Measurements from ENCODE around the gene MACF1. TPM values are rescaled to one million over a fixed set of nuclear protein-coding genes. Genes with fewer than 3 reads are reported as not detected.

MACF1 gene
- total RNA-seq, 2 experiments from 2014 or later: 248 to 252 TPM

DNA sequence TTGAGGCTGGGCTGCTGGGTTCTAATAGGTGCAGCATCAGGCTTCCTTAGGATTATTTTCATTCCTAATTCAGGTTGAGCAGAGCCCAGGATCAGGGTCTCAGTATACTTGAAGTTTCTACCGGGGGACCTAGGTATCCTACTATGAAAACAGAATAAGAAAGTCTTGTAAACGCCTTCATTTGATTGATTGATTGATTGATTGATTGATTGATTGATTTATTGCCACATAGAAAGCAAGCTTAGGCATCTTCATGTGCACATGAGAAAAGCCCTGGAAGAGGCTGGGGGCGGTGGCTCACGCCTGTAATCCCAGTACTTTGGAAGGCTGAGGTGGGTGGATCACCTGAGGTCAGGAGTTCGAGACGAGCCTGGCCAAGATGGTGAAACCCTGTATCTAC lies 189.6 kb downstream of the MACF1 start:
- Histone ChIP-seq H3K4me3 (ENCODE audit: low read length) (no peak overlapping the region), H3K27me3 (ENCODE audit: control insufficient read depth in 1 of 2, insufficient read depth in 2 of 2, low read length in 2 of 2) (no peaks in the 10 kb centered on the region), H3K36me3 (ENCODE audit: insufficient read depth, low read length) (peaks cover 43% of the 10 kb centered on the region), H3K4me1 (ENCODE audit: insufficient read depth, low read length) (peaks cover 43% of the 10 kb centered on the region), H3K27ac (ENCODE audit: low read depth in 1 of 2, low read length in 2 of 2) (no peak overlapping the region), H3K9me3 (ENCODE audit: control insufficient read depth in 1 of 2, insufficient read depth in 1 of 2, low read length in 2 of 2) (no peaks in the 10 kb centered on the region)
- no peak for DNase-seq
- intact Hi-C loops (cut with DNase I, micrococcal nuclease): loop anchor here (2.0 kb wide), 1 partner anchor 17 kb away; no protein-coding TSS in a partner anchor
- ChIA-PET CTCF (interaction anchor here (1.2 to 2.5 kb wide), 3 partner anchors 16 to 183 kb away, joined by 3 to 25 read pairs (median 3); partner anchors contain the start of gene PABPC4), POLR2A (interaction anchor here (0.6 to 1.9 kb wide), 3 partner anchors 9 to 475 kb away, joined by 4 to 13 read pairs (median 9); no protein-coding TSS in a partner anchor)
- Mint-ChIP-seq H3K27ac (peak overlapping the region; percentile 74), H3K9me3 (no peaks in the 10 kb centered on the region), H3K36me3 (ENCODE audit: low read depth) (peaks cover 75% of the 10 kb centered on the region), H3K4me3 (no peak overlapping the region), H3K27me3 (no peaks in the 10 kb centered on the region), H3K4me1 (ENCODE audit: low read depth) (peaks cover 87% of the 10 kb centered on the region)
- TF ChIP-seq, protein P1, sequence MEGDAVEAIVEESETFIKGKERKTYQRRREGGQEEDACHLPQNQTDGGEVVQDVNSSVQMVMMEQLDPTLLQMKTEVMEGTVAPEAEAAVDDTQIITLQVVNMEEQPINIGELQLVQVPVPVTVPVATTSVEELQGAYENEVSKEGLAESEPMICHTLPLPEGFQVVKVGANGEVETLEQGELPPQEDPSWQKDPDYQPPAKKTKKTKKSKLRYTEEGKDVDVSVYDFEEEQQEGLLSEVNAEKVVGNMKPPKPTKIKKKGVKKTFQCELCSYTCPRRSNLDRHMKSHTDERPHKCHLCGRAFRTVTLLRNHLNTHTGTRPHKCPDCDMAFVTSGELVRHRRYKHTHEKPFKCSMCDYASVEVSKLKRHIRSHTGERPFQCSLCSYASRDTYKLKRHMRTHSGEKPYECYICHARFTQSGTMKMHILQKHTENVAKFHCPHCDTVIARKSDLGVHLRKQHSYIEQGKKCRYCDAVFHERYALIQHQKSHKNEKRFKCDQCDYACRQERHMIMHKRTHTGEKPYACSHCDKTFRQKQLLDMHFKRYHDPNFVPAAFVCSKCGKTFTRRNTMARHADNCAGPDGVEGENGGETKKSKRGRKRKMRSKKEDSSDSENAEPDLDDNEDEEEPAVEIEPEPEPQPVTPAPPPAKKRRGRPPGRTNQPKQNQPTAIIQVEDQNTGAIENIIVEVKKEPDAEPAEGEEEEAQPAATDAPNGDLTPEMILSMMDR (IDR thresholded peaks at IDR 0.05): no peak
- no peak for ATAC-seq (ENCODE audit: poor library complexity)

DNA sequence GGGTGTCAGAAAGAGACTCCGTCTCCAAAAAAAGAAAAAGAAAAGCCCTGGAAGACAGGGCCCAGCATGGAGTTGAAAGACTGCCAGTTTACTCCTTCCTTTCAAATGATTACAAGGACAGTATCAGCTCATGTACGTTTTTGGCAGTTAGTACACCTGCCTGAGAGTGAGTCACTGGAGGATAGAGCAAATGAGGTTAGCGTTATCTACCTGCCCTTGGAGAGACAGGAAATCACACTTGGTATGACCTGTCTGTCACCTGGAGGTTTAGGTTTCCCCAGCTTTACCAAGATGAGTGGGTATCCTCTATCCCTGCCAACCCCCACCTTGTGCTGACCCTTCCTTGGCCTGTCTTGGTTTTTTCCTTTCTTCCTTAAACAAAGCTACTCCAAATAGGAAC lies 190.1 kb downstream of the MACF1 start:
- Histone ChIP-seq H3K4me3 (ENCODE audit: low read length) (no peak overlapping the region), H3K4me1 (ENCODE audit: insufficient read depth, low read length) (peaks cover 43% of the 10 kb centered on the region), H3K36me3 (ENCODE audit: insufficient read depth, low read length) (peaks cover 38% of the 10 kb centered on the region), H3K9me3 (ENCODE audit: control insufficient read depth in 1 of 2, insufficient read depth in 1 of 2, low read length in 2 of 2) (no peaks in the 10 kb centered on the region), H3K27ac (ENCODE audit: low read depth in 1 of 2, low read length in 2 of 2) (no peak overlapping the region), H3K27me3 (ENCODE audit: control insufficient read depth in 1 of 2, insufficient read depth in 2 of 2, low read length in 2 of 2) (no peaks in the 10 kb centered on the region)
- ATAC-seq (ENCODE audit: poor library complexity) (peak; percentile 95), DNase-seq (peak in 9 of 14 experiments; percentile 8 to 70 (median 19))
- Mint-ChIP-seq H3K4me3 (no peak overlapping the region), H3K4me1 (ENCODE audit: low read depth) (peaks cover 91% of the 10 kb centered on the region), H3K27ac (peak overlapping the region; percentile 74), H3K27me3 (no peaks in the 10 kb centered on the region), H3K9me3 (no peaks in the 10 kb centered on the region), H3K36me3 (ENCODE audit: low read depth) (peaks cover 72% of the 10 kb centered on the region)
- CTCF ChIA-PET: interaction anchor here (0.7 to 2.5 kb wide), 5 partner anchors 11 to 210 kb away, joined by 3 to 25 read pairs (median 3); partner anchors contain the start of gene PABPC4
- TF ChIP-seq, protein P1 (IDR thresholded peaks at IDR 0.05): no peak
- intact Hi-C loops (cut with DNase I, micrococcal nuclease): loop anchor here (2.0 kb wide), 1 partner anchor 16 kb away; no protein-coding TSS in a partner anchor
- POLR2A ChIA-PET: interaction anchor here (0.6 to 1.9 kb wide), 2 partner anchors 15 to 474 kb away, joined by 4 to 13 read pairs; no protein-coding TSS in a partner anchor

DNA sequence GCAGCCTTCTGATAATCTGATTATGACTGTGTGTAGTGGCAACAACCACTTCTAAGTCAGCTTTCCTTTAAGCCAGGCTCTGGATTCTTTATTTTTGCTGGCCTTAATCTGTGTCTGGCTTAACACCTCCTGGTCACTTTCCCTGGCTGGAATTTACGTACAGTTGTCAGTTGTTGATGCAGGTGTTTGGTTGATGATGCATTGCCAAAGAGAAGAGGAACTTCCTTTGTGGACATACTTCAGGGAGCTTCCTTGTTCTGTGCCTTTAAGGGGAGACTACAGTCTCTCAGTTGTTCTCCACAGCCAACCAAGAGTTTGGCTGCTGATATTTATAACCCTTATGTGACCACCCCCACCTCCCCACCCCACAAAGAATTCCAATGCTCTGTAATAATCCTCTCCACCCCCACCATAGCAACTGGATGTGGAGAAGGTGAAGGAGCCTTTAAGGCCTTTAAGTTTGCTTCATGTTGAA lies 190.9 kb downstream of the MACF1 start:
- no peaks in the 10 kb centered on the region for H3K9me3 ChIP-seq (ENCODE audit: control insufficient read depth in 1 of 2, insufficient read depth in 1 of 2, low read length in 2 of 2)
- H3K27me3 ChIP-seq (ENCODE audit: control insufficient read depth in 1 of 2, insufficient read depth in 2 of 2, low read length in 2 of 2): no peaks in the 10 kb centered on the region
- ChIA-PET POLR2A (interaction anchor here (1.9 kb wide), 1 partner anchor 15 kb away, joined by 13 read pairs; no protein-coding TSS in a partner anchor), CTCF (interaction anchor here (0.6 to 2.5 kb wide), 6 partner anchors 11 to 276 kb away, joined by 3 to 25 read pairs (median 4); partner anchors contain the start of gene PABPC4)
- no peak for DNase-seq
- intact Hi-C loops (cut with DNase I, micrococcal nuclease): loop anchor here (2.0 kb wide), 1 partner anchor 15 kb away; no protein-coding TSS in a partner anchor
- Mint-ChIP-seq H3K27ac (peak overlapping the region; percentile 74), H3K36me3 (ENCODE audit: low read depth) (peaks cover 64% of the 10 kb centered on the region), H3K4me3 (no peak overlapping the region), H3K9me3 (no peaks in the 10 kb centered on the region), H3K4me1 (ENCODE audit: low read depth) (peaks cover 88% of the 10 kb centered on the region), H3K27me3 (no peaks in the 10 kb centered on the region)
- H3K36me3 ChIP-seq (ENCODE audit: insufficient read depth, low read length): peaks cover 38% of the 10 kb centered on the region
- TF ChIP-seq, protein P1 (IDR thresholded peaks at IDR 0.05): no peak
- no peak overlapping the region for H3K27ac ChIP-seq (ENCODE audit: low read depth in 1 of 2, low read length in 2 of 2)
- ATAC-seq (ENCODE audit: poor library complexity): no peak
- peaks cover 43% of the 10 kb centered on the region for H3K4me1 ChIP-seq (ENCODE audit: insufficient read depth, low read length)
- no peak overlapping the region for H3K4me3 ChIP-seq (ENCODE audit: low read length)
